Stimulated activated CD4-positive, alpha-beta T cell treated with anti-CD3 and anti-CD28 coated beads, TNF-alpha, amount 100 ng/mL, for 4 hours (primary cell): ENCODE measurements around the gene PROCR.
"Not testable (repeated sequence)": the region's sequence is repeated elsewhere in the genome, so short reads cannot be mapped to it uniquely, and the experiment has no call there.

ENCODE experiments used
- DNase-seq, 3 experiments: peaks; one replicate each; pipeline ENCODE4 v3.0.0-alpha.2; 2020; ENCODE audit warnings: low read depth in 3 of 3

Gene PROCR

GRCh38 chr20:35165221-35166185 is 6.4 kb upstream of the PROCR start:
- DNase-seq, result no peak

- no peak for DNase-seq
Measured at GRCh38 chr20:35166242-35166830, 5.5 kb upstream of the PROCR start.

- no peak for DNase-seq
Measured at GRCh38 chr20:35167787-35168186, 4.1 kb upstream of the PROCR start.

- DNase-seq, result not testable (repeated sequence)
Measured at GRCh38 chr20:35168701-35169409, 3.0 kb upstream of the PROCR start.

GRCh38 chr20:35171438-35171752 is 477 bp upstream of the PROCR start:
- no peak for DNase-seq

- DNase-seq, result no peak
Measured at GRCh38 chr20:35172434-35172806, 548 bp downstream of the PROCR start.

- DNase-seq, result no peak
Measured at GRCh38 chr20:35173576-35174192, 1.8 kb downstream of the PROCR start.

GRCh38 chr20:35174458-35175216 is 2.8 kb downstream of the PROCR start:
- no peak for DNase-seq

GRCh38 chr20:35176132-35176531 is 4.3 kb downstream of the PROCR start:
- DNase-seq, result no peak

GRCh38 chr20:35179292-35180212 is 7.7 kb downstream of the PROCR start:
- no peak for DNase-seq

- no peak for DNase-seq
Measured at GRCh38 chr20:35180266-35180665, 8.4 kb downstream of the PROCR start.

- no peak for DNase-seq
Measured at GRCh38 chr20:35181731-35182130, 9.9 kb downstream of the PROCR start.

- not testable (repeated sequence) for DNase-seq
Measured at GRCh38 chr20:35186691-35187289, 14.9 kb downstream of the PROCR start.

- DNase-seq, result no peak
Measured at GRCh38 chr20:35187584-35188190, 15.8 kb downstream of the PROCR start.

GRCh38 chr20:35189223-35189622 is 17.4 kb downstream of the PROCR start:
- not testable (repeated sequence) for DNase-seq

GRCh38 chr20:35190556-35190955 is 18.7 kb downstream of the PROCR start:
- no peak for DNase-seq

- DNase-seq, result no peak
Measured at GRCh38 chr20:35191419-35192117, 19.7 kb downstream of the PROCR start.

- DNase-seq, result no peak
Measured at GRCh38 chr20:35192118-35192872, 20.4 kb downstream of the PROCR start.
